Measurements from ENCODE around the gene RPS6KB1. TPM values are rescaled to one million over a fixed set of nuclear protein-coding genes. Genes with fewer than 3 reads are reported as not detected.

The RPS6KB1 gene
- polyA plus RNA-seq, 1 of the 3 experiments (the other 2 are of a cell fraction), result 13.4 TPM

DNA sequence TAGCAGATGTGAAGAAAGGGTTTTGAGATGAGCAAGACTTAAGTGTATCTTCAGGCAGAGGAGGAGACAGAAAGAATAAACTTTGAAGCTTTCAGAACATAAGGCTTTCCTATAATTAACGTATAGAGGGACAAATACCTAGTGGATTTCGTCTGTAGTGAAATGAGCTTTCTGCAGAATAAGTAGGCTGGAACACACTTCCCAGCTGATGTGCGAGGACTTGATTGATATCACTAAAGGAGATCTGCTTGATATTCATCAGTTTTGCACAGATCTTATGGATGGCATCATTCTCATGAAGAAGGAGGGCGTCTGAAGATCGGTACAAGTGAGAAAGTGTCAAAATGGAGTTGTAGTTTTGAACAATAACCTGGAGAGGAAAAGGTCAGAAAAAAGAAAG, 15.0 kb upstream of the RPS6KB1 start (continued):
- TF ChIP-seq USF2 (IDR thresholded peaks at IDR 0.05; ENCODE audit: borderline replicate concordance, low read depth, low read length) (no peak), JUND (IDR thresholded peaks at IDR 0.05) (no peak), ELF1 (IDR thresholded peaks at IDR 0.05) (no peak), NRF1 (IDR thresholded peaks at IDR 0.05; ENCODE audit: low read depth, low read length) (no peak)

- TF ChIP-seq FOXJ3 (CRISPR knock-in tag; IDR thresholded peaks at IDR 0.05) (no peak), RXRA (IDR thresholded peaks at IDR 0.05; ENCODE audit: borderline replicate concordance, low read depth) (no peak)
- TF ChIP-seq, protein P1, sequence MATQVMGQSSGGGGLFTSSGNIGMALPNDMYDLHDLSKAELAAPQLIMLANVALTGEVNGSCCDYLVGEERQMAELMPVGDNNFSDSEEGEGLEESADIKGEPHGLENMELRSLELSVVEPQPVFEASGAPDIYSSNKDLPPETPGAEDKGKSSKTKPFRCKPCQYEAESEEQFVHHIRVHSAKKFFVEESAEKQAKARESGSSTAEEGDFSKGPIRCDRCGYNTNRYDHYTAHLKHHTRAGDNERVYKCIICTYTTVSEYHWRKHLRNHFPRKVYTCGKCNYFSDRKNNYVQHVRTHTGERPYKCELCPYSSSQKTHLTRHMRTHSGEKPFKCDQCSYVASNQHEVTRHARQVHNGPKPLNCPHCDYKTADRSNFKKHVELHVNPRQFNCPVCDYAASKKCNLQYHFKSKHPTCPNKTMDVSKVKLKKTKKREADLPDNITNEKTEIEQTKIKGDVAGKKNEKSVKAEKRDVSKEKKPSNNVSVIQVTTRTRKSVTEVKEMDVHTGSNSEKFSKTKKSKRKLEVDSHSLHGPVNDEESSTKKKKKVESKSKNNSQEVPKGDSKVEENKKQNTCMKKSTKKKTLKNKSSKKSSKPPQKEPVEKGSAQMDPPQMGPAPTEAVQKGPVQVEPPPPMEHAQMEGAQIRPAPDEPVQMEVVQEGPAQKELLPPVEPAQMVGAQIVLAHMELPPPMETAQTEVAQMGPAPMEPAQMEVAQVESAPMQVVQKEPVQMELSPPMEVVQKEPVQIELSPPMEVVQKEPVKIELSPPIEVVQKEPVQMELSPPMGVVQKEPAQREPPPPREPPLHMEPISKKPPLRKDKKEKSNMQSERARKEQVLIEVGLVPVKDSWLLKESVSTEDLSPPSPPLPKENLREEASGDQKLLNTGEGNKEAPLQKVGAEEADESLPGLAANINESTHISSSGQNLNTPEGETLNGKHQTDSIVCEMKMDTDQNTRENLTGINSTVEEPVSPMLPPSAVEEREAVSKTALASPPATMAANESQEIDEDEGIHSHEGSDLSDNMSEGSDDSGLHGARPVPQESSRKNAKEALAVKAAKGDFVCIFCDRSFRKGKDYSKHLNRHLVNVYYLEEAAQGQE (IDR thresholded peaks at IDR 0.05; ENCODE audit: low read depth, low read length), result no peak
- H3K79me2 ChIP-seq (ENCODE audit: insufficient read depth), result no peaks in the 10 kb centered on the region
- 93% methylated on average over 3 of the region's 3 CpGs for WGBS (ENCODE audit: low lambda C conversion rate)
- H3K9ac ChIP-seq, result no peak overlapping the region
- no peaks in the 10 kb centered on the region for H3K9me2 ChIP-seq
- H3K27ac ChIP-seq (ENCODE audit: low read depth in 2 of 2, low read length in 1 of 2), result no peak overlapping the region
- H3K36me3 ChIP-seq (replicated peaks in 1 of 2; ENCODE audit: control insufficient read depth in 1 of 2, insufficient read depth in 2 of 2, low read length in 1 of 2), result peaks cover 0 to 18% of the 10 kb centered on the region in 2 experiments
- peaks cover 13% of the 10 kb centered on the region for H3F3A ChIP-seq (replicated peaks; ENCODE audit: insufficient read depth)
- DNase-seq, result no peak
- no peaks in the 10 kb centered on the region for H3K4me1 ChIP-seq (ENCODE audit: control insufficient read depth in 1 of 2, insufficient read depth in 2 of 2, low read depth in 1 of 2, low read length in 1 of 2)
- no peak overlapping the region for H3K4me2 ChIP-seq
- H4K20me1 ChIP-seq (ENCODE audit: insufficient read depth), result no peaks in the 10 kb centered on the region
- CTCF ChIA-PET, result interaction anchor here (0.7 to 1.0 kb wide), 2 partner anchors 125 to 129 kb away, joined by 3 read pairs; no protein-coding TSS in a partner anchor
- no peak overlapping the region for H3K4me3 ChIP-seq (ENCODE audit: low read depth in 2 of 2, low read length in 1 of 2)
- H2AFZ ChIP-seq (ENCODE audit: low read depth), result no peak overlapping the region
- no peaks in the 10 kb centered on the region for H3K27me3 ChIP-seq (ENCODE audit: insufficient read depth)
- POLR2A ChIA-PET, result no interaction called here
- no peaks in the 10 kb centered on the region for H3K9me3 ChIP-seq
These were observed 14.3 kb upstream of the RPS6KB1 start for GRCh38 chr17:59878624-59879023.

DNA sequence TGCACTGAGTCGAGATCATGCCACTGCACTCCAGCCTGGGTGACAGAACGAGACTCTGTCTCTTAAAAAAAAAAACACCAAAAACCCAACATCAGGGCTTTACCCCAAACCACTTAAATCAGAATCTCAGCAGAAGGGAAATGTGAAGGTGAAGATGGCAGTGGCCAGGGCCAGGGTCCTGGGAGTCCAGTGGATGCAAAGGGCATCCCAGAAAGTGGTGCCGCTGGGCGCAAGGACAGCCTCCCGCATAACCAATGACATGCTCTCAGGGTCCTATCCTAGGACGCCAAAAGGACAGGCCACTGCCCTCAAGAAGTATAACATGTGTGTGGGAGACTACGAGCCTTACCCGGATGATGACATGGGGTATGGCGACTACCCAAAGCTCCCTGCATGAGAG, 8.1 kb upstream of the RPS6KB1 start:
- Histone ChIP-seq H3K9ac (no peak overlapping the region), H3K4me2 (no peak overlapping the region), H3K79me2 (ENCODE audit: insufficient read depth) (peaks cover 4% of the 10 kb centered on the region), H3K9me3 (no peaks in the 10 kb centered on the region), H3F3A (replicated peaks; ENCODE audit: insufficient read depth) (peaks cover 7% of the 10 kb centered on the region), H2AFZ (ENCODE audit: low read depth) (no peak overlapping the region), H3K4me3 (ENCODE audit: low read depth in 2 of 2, low read length in 1 of 2) (no peak overlapping the region), H3K36me3 (replicated peaks in 1 of 2; ENCODE audit: control insufficient read depth in 1 of 2, insufficient read depth in 2 of 2, low read length in 1 of 2) (peaks cover 0 to 38% of the 10 kb centered on the region in 2 experiments), H3K4me1 (ENCODE audit: control insufficient read depth in 1 of 2, insufficient read depth in 2 of 2, low read depth in 1 of 2, low read length in 1 of 2) (no peaks in the 10 kb centered on the region), H3K27me3 (ENCODE audit: insufficient read depth) (no peaks in the 10 kb centered on the region), H3K27ac (ENCODE audit: low read depth in 2 of 2, low read length in 1 of 2) (no peak overlapping the region), H4K20me1 (ENCODE audit: insufficient read depth) (no peaks in the 10 kb centered on the region), H3K9me2 (no peaks in the 10 kb centered on the region)
- WGBS (ENCODE audit: low lambda C conversion rate), result 95% methylated on average over 9 of the region's 9 CpGs
- ChIA-PET CTCF (interaction anchor here (1.6 kb wide), 1 partner anchor 29 kb away, joined by 4 read pairs; no protein-coding TSS in a partner anchor), POLR2A (no interaction called here)
- no peak for DNase-seq
- TF ChIP-seq NRF1 (IDR thresholded peaks at IDR 0.05; ENCODE audit: low read depth, low read length) (no peak), RAD21 (IDR thresholded peaks at IDR 0.05; ENCODE audit: low read length) (no peak), SMC3 (IDR thresholded peaks at IDR 0.05; ENCODE audit: low read depth, low read length) (no peak), MAX (IDR thresholded peaks at IDR 0.05; ENCODE audit: low read depth) (no peak), TCF12 (IDR thresholded peaks at IDR 0.05) (no peak), TAF1 (IDR thresholded peaks at IDR 0.05; ENCODE audit: borderline replicate concordance, low read depth, low read length) (no peak), ELF1 (IDR thresholded peaks at IDR 0.05) (no peak), RCOR1 (IDR thresholded peaks at IDR 0.05; ENCODE audit: low read length) (no peak), TEAD4 (IDR thresholded peaks at IDR 0.05; ENCODE audit: borderline replicate concordance, insufficient read depth) (no peak), CTCF (IDR thresholded peaks at IDR 0.05) (no peak)
- TF ChIP-seq, protein P1 (IDR thresholded peaks at IDR 0.05; ENCODE audit: low read depth, low read length), result no peak
